Heart right ventricle (tissue), 16 donors: Measurements from ENCODE around the gene PTPRG. TPM values are rescaled to one million over a fixed set of nuclear protein-coding genes. Genes with fewer than 3 reads are reported as not detected.

ENCODE experiments used
- ATAC-seq, 8 donors: fragments of 200-7000 bp; cut with Tn5 transposase; one replicate each; pipeline ENCODE4 v1.9.1; 2020; ENCODE audit warnings: mild to moderate bottlenecking in 8 of 8, moderate library complexity in 8 of 8, moderate number of reproducible peaks in 1 of 8
- DNase-seq, 2 donors: peaks; one replicate each; pipeline ENCODE4 v3.0.0-alpha.2; 2020
- H3K27ac ChIP-seq, 10 donors: fragments of 200-600 bp; sonication (generic) in 2 of 10; one replicate each; pipeline versions ENCODE4 v1.5.0 to v1.8.0; 2020 to 2022; ENCODE audit warnings: mild to moderate bottlenecking in 3 of 10
- H3K27me3 ChIP-seq, 7 donors: fragments of 200-600 bp; one replicate each; pipeline ENCODE4 v1.8.0; 2021 to 2022; ENCODE audit warnings: mild to moderate bottlenecking in 2 of 7
- H3K36me3 ChIP-seq, 9 donors: fragments of 200-600 bp; sonication (generic) in 1 of 9; one replicate each; pipeline versions ENCODE4 v1.5.0 to v1.8.0; 2020 to 2022; ENCODE audit warnings: mild to moderate bottlenecking in 2 of 9
- H3K4me1 ChIP-seq, 9 donors: fragments of 200-600 bp; sonication (generic) in 1 of 9; one replicate each; pipeline versions ENCODE4 v1.5.0 to v1.8.0; 2020 to 2022; ENCODE audit warnings: mild to moderate bottlenecking in 4 of 9
- H3K4me3 ChIP-seq, 10 donors: fragments of 200-600 bp; sonication (generic) in 2 of 10; one replicate each; pipeline versions ENCODE4 v1.5.0 to v1.8.0; 2020 to 2022; ENCODE audit warnings: mild to moderate bottlenecking in 7 of 10, moderate library complexity in 2 of 10
- H3K9me3 ChIP-seq, 11 donors: fragments of 200-600 bp in 10 of 11; sonication (generic) in 2 of 11; one replicate each; pipeline versions ENCODE4 v1.5.0 to v1.8.0; 2013 to 2022; ENCODE audit warnings: mild to moderate bottlenecking in 2 of 11, control low read depth in 1 of 11, moderate library complexity in 1 of 11
- WGBS, 2 donors: extraction: QIAGEN DNeasy Blood & Tissue Kit; methylation state at CpG; one replicate each; pipeline ENCODE4 v1.1.7; 2013; ENCODE audit warnings: inconsistent platforms in 1 of 2; 5-methylcytosine and 5-hydroxymethylcytosine counted together
- intact Hi-C, 10 donors: fragments of 100-400 bp; cut with DNase I; formaldehyde crosslinking; loops; one replicate each; pipeline versions ENCODE4 v1.11.1 to v1.14.2; 2022
- polyA plus RNA-seq, 2 donors: library from polyadenylated mRNA; stranded (reverse); fragments of 200-250 nt; gene quantifications; one replicate each; pipeline ENCODE4 v1.2.3, GENCODE V29; 2013
- total RNA-seq, 10 donors: library from RNA; stranded (reverse); fragmentation: NEBNext Ultra II Directional in 3 of 10; extraction: Animal tissue kit (Norgen Biotek cat#: 25700) in 3 of 10; gene quantifications; one replicate each; pipeline versions ENCODE4 v1.2.1 to v1.2.4, GENCODE V29; 2021 to 2023
- TF ChIP-seq, protein P1 (sequence below), 9 donors: fragments of 200-600 bp; sonication (generic) in 2 of 9; IDR thresholded peaks; one replicate each; pipeline versions ENCODE4 v1.5.0 to v1.8.0; 2021 to 2022; ENCODE audit warnings: antibody characterized with exemption in 9 of 9, mild to moderate bottlenecking in 5 of 9, moderate library complexity in 1 of 9
- donor health status: Arrhythmogenic right ventricular cardiomyopathy.
- donor health status: ischemic (EF 13 %, LVEDD 7.1; RV severe dilation, severe dysfunction).
- donor health status: healthy with polysubstance abuse.
- donor health status: DM: no; HTN: yes; CAD: no.
- donor health status: DM: no; HTN: no; CAD: no.
- donor health status: ischemic (EF 25% LVEDD 6.9; RV normal size, moderate dysfunction).
- donor health status: ischemic (EF 25% LVEDD 5.7; RV mildly dilated, moderate dysfunction).
- donor health status: healthy.
- donor health status: DM: yes; HTN: yes; CAD: no.
- donor health status: Ischemic cardiomyopathy.
- donor health status: ischemic (EF 35%, LVEDD 5.7; RV mildly dilated, moderate dysfunction).
- donor health status: nonischemic (EF 11% LVEDD 7.7; RV severe dilation, severe dysfunction).
- donor health status: DM: yes; HTN: yes; CAD: no.
- donor health status: PGD.
- donor health status: ischemic (EF 29% LVEDD 5.4; RV normal size, mild dysfunction).
- donor health status: nonischemic (EF 23%, LVEDD 6.1; RV moderate dilation, normal function).

Gene PTPRG
- total and polyA plus RNA-seq, 12 donors: 10.1 to 38.3 (median 32.6) TPM

DNA sequence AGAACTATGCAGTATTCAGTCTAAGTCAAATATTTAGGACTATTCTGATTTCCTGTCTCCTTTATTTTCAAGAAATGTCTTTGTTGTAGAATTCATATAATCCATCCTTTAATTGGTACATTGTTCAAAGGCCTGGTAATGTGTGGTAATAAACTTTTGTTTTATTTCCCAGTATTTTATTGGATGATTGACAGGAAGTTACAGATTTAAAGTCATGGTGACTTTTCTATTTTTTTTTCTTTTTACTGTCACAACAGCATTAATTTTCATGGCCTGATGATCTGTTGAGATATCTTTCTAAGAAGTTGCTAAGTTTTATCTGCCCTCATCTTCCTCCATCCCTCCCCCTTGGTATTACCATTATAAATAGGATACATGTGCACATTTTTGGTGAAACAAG lies 161.7 kb downstream of the PTPRG start:
- intact Hi-C loops: loop anchor here in 1 of 10 donors (10.0 kb wide), 1 partner anchor 148 kb away; no protein-coding TSS in a partner anchor
- peaks cover 0 to 79% (median 38%) of the 10 kb centered on the region in 9 donors for H3K4me1 ChIP-seq
- TF ChIP-seq, protein P1, sequence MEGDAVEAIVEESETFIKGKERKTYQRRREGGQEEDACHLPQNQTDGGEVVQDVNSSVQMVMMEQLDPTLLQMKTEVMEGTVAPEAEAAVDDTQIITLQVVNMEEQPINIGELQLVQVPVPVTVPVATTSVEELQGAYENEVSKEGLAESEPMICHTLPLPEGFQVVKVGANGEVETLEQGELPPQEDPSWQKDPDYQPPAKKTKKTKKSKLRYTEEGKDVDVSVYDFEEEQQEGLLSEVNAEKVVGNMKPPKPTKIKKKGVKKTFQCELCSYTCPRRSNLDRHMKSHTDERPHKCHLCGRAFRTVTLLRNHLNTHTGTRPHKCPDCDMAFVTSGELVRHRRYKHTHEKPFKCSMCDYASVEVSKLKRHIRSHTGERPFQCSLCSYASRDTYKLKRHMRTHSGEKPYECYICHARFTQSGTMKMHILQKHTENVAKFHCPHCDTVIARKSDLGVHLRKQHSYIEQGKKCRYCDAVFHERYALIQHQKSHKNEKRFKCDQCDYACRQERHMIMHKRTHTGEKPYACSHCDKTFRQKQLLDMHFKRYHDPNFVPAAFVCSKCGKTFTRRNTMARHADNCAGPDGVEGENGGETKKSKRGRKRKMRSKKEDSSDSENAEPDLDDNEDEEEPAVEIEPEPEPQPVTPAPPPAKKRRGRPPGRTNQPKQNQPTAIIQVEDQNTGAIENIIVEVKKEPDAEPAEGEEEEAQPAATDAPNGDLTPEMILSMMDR (IDR thresholded peaks at IDR 0.05): no peak

DNA sequence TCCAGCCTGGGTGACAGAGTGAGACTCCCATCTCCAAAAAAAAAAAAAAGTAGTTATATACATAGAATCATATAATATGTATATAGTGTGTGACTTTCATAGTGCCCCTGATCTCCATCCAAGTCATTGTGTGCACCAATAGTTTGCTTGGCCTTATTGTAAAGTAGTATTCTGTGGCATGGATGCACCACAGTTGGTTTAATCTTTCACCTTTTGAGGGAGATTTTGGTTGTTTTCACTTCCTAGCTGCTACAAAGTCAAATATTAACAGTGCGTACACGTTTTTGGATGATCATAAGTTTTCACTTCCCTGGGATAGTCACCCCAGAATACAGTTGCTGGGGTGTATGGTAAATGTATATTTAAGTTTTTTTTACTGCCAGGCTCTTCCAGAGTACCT lies 162.8 kb downstream of the PTPRG start:
- DNase-seq (no peak), ATAC-seq (no peak)
- WGBS, 2 donors: 81 to 91% methylated on average over 2 of the region's 2 CpGs
- no peaks in the 10 kb centered on the region for H3K27me3 ChIP-seq
- no peaks in the 10 kb centered on the region for H3K9me3 ChIP-seq
- H3K4me3 ChIP-seq: no peak overlapping the region
- no peaks in the 10 kb centered on the region for H3K36me3 ChIP-seq
- no peak overlapping the region for H3K27ac ChIP-seq
- TF ChIP-seq, protein P1 (IDR thresholded peaks at IDR 0.05): no peak
- intact Hi-C loops: loop anchor here in 1 of 10 donors (10.0 kb wide), 1 partner anchor 149 kb away; no protein-coding TSS in a partner anchor
- peaks cover 0 to 68% (median 31%) of the 10 kb centered on the region in 9 donors for H3K4me1 ChIP-seq

More for the DNA sequence above, 161.7 kb downstream of the PTPRG start:
- DNase-seq (no peak), ATAC-seq (no peak)
- Histone ChIP-seq H3K27ac (no peak overlapping the region), H3K36me3 (no peaks in the 10 kb centered on the region), H3K27me3 (no peaks in the 10 kb centered on the region), H3K9me3 (no peaks in the 10 kb centered on the region), H3K4me3 (no peak overlapping the region)

DNA sequence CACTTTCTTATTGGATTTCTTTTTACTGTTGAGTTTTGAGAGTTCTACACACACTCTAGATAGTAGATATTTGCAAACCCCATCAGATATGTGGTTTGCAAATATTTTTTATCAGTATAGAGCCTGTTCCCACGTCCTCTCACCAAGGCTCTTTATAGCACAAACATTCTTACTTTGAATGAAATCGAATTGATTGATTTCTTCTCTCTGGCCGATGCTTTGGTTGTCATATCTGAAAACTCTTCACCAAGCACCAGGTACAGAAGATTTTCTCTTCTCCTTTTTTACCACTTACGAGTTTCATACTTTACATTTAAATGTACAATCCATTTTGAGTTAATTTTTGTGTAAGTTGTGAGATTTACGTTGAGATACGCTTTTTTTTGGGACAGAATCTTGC lies 163.4 kb downstream of the PTPRG start:
- intact Hi-C loops: loop anchor here in 2 of 10 donors (5.0 to 10.0 kb wide), 2 partner anchors 122 to 150 kb away; no protein-coding TSS in a partner anchor
- DNase-seq (no peak), ATAC-seq (no peak)
- peaks cover 0 to 68% (median 25%) of the 10 kb centered on the region in 9 donors for H3K4me1 ChIP-seq
- TF ChIP-seq, protein P1 (IDR thresholded peaks at IDR 0.05): no peak
- peak overlapping the region in 2 of 10 donors; percentile 64 to 68 for H3K27ac ChIP-seq
- H3K36me3 ChIP-seq: no peaks in the 10 kb centered on the region
- no peak overlapping the region for H3K4me3 ChIP-seq
- 92% methylated on average over 6 of the region's 6 CpGs for WGBS, 2 donors
- no peaks in the 10 kb centered on the region for H3K27me3 ChIP-seq
- H3K9me3 ChIP-seq: no peaks in the 10 kb centered on the region

DNA sequence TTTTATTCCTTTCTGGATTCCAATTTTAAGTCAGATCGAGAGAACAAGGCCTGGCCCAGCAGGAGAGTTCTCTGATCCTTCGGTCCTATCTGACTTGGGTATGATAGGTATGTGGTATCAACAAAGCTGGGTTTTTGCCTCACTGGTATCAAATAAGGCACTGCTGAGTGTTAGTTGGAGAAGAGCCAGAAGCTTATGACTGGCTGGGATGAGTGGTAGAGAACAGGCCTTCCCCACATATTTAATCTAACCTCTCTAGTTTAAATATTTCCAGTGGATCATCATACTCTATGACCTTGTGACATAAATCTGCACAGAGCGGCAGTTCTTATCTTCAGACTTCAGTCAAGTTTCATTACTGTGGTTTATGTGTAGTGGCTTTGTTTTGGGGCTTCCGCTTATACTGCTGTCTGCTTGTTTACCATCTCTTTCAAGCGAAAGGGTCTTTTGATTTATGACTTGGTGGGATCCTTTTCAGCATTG lies 164.5 kb downstream of the PTPRG start:
- ATAC-seq (peak; percentile 48 to 91 (median 86)), DNase-seq (peak in 1 of 2 donors; percentile 56)
- H3K36me3 ChIP-seq: no peaks in the 10 kb centered on the region
- H3K4me3 ChIP-seq: no peak overlapping the region
- TF ChIP-seq, protein P1 (IDR thresholded peaks at IDR 0.05): no peak
- 41 to 64% methylated on average over 5 of the region's 5 CpGs for WGBS, 2 donors
- peak overlapping the region in 8 of 10 donors; percentile 10 to 68 (median 52) for H3K27ac ChIP-seq
- peaks cover 0 to 68% (median 32%) of the 10 kb centered on the region in 9 donors for H3K4me1 ChIP-seq
- intact Hi-C loops: loop anchor here in 2 of 10 donors (5.0 to 10.0 kb wide), 2 partner anchors 121 to 151 kb away; no protein-coding TSS in a partner anchor
- no peaks in the 10 kb centered on the region for H3K27me3 ChIP-seq
- H3K9me3 ChIP-seq: no peaks in the 10 kb centered on the region
